Testis (tissue), 2 donors: ENCODE measurements around the gene SMG6.

ENCODE experiments used
- CTCF ChIP-seq, 3 experiments: fragments of 450-650 bp in 2 of 3; fragments of 200-600 bp in 1 of 3; sonication (generic) in 1 of 3; IDR thresholded peaks; one replicate each; pipeline ENCODE4 v1.5.1; 2016 to 2019; ENCODE audit warnings: antibody characterized with exemption in 3 of 3, mild to moderate bottlenecking in 2 of 3, moderate library complexity in 1 of 3
- POLR2A ChIP-seq: fragments of 450-650 bp; IDR thresholded peaks from one replicate; pipeline ENCODE4 v1.6.1; 2017; ENCODE audit warnings: antibody characterized with exemption, mild to moderate bottlenecking, moderate library complexity

GRCh38 chr17:2035541-2036488, 267.8 kb downstream of the SMG6 start:
- TF ChIP-seq CTCF (IDR thresholded peaks at IDR 0.05) (no peak), POLR2A (no peak)
